Heart right ventricle (tissue), 16 donors: ENCODE results near the gene HMGCLL1. TPM values are rescaled to one million over a fixed set of nuclear protein-coding genes. Genes with fewer than 3 reads are reported as not detected.

Source experiments
- ATAC-seq, 8 donors: fragments of 200-7000 bp; cut with Tn5 transposase; one replicate each; pipeline ENCODE4 v1.9.1; 2020; ENCODE audit warnings: mild to moderate bottlenecking in 8 of 8, moderate library complexity in 8 of 8, moderate number of reproducible peaks in 1 of 8
- DNase-seq, 2 donors: peaks; one replicate each; pipeline ENCODE4 v3.0.0-alpha.2; 2020
- H3K27ac ChIP-seq, 10 donors: fragments of 200-600 bp; sonication (generic) in 2 of 10; one replicate each; pipeline versions ENCODE4 v1.5.0 to v1.8.0; 2020 to 2022; ENCODE audit warnings: mild to moderate bottlenecking in 3 of 10
- H3K27me3 ChIP-seq, 7 donors: fragments of 200-600 bp; one replicate each; pipeline ENCODE4 v1.8.0; 2021 to 2022; ENCODE audit warnings: mild to moderate bottlenecking in 2 of 7
- H3K36me3 ChIP-seq, 9 donors: fragments of 200-600 bp; sonication (generic) in 1 of 9; one replicate each; pipeline versions ENCODE4 v1.5.0 to v1.8.0; 2020 to 2022; ENCODE audit warnings: mild to moderate bottlenecking in 2 of 9
- H3K4me1 ChIP-seq, 9 donors: fragments of 200-600 bp; sonication (generic) in 1 of 9; one replicate each; pipeline versions ENCODE4 v1.5.0 to v1.8.0; 2020 to 2022; ENCODE audit warnings: mild to moderate bottlenecking in 4 of 9
- H3K4me3 ChIP-seq, 10 donors: fragments of 200-600 bp; sonication (generic) in 2 of 10; one replicate each; pipeline versions ENCODE4 v1.5.0 to v1.8.0; 2020 to 2022; ENCODE audit warnings: mild to moderate bottlenecking in 7 of 10, moderate library complexity in 2 of 10
- H3K9me3 ChIP-seq, 11 donors: fragments of 200-600 bp in 10 of 11; sonication (generic) in 2 of 11; one replicate each; pipeline versions ENCODE4 v1.5.0 to v1.8.0; 2013 to 2022; ENCODE audit warnings: mild to moderate bottlenecking in 2 of 11, control low read depth in 1 of 11, moderate library complexity in 1 of 11
- WGBS, 2 donors: extraction: QIAGEN DNeasy Blood & Tissue Kit; methylation state at CpG; one replicate each; pipeline ENCODE4 v1.1.7; 2013; ENCODE audit warnings: inconsistent platforms in 1 of 2; 5-methylcytosine and 5-hydroxymethylcytosine counted together
- intact Hi-C, 10 donors: fragments of 100-400 bp; cut with DNase I; formaldehyde crosslinking; loops; one replicate each; pipeline versions ENCODE4 v1.11.1 to v1.14.2; 2022
- polyA plus RNA-seq, 2 donors: library from polyadenylated mRNA; stranded (reverse); fragments of 200-250 nt; gene quantifications; one replicate each; pipeline ENCODE4 v1.2.3, GENCODE V29; 2013
- total RNA-seq, 10 donors: library from RNA; stranded (reverse); fragmentation: NEBNext Ultra II Directional in 3 of 10; extraction: Animal tissue kit (Norgen Biotek cat#: 25700) in 3 of 10; gene quantifications; one replicate each; pipeline versions ENCODE4 v1.2.1 to v1.2.4, GENCODE V29; 2021 to 2023
- TF ChIP-seq, protein P1 (sequence below), 9 donors: fragments of 200-600 bp; sonication (generic) in 2 of 9; IDR thresholded peaks; one replicate each; pipeline versions ENCODE4 v1.5.0 to v1.8.0; 2021 to 2022; ENCODE audit warnings: antibody characterized with exemption in 9 of 9, mild to moderate bottlenecking in 5 of 9, moderate library complexity in 1 of 9
- donor health status: Arrhythmogenic right ventricular cardiomyopathy.
- donor health status: ischemic (EF 13 %, LVEDD 7.1; RV severe dilation, severe dysfunction).
- donor health status: healthy with polysubstance abuse.
- donor health status: DM: no; HTN: yes; CAD: no.
- donor health status: DM: no; HTN: no; CAD: no.
- donor health status: ischemic (EF 25% LVEDD 6.9; RV normal size, moderate dysfunction).
- donor health status: ischemic (EF 25% LVEDD 5.7; RV mildly dilated, moderate dysfunction).
- donor health status: healthy.
- donor health status: DM: yes; HTN: yes; CAD: no.
- donor health status: Ischemic cardiomyopathy.
- donor health status: ischemic (EF 35%, LVEDD 5.7; RV mildly dilated, moderate dysfunction).
- donor health status: nonischemic (EF 11% LVEDD 7.7; RV severe dilation, severe dysfunction).
- donor health status: DM: yes; HTN: yes; CAD: no.
- donor health status: PGD.
- donor health status: ischemic (EF 29% LVEDD 5.4; RV normal size, mild dysfunction).
- donor health status: nonischemic (EF 23%, LVEDD 6.1; RV moderate dilation, normal function).

The HMGCLL1 gene
- total and polyA plus RNA-seq, 12 donors: 0.35 to 2.6 (median 1.1) TPM

DNA sequence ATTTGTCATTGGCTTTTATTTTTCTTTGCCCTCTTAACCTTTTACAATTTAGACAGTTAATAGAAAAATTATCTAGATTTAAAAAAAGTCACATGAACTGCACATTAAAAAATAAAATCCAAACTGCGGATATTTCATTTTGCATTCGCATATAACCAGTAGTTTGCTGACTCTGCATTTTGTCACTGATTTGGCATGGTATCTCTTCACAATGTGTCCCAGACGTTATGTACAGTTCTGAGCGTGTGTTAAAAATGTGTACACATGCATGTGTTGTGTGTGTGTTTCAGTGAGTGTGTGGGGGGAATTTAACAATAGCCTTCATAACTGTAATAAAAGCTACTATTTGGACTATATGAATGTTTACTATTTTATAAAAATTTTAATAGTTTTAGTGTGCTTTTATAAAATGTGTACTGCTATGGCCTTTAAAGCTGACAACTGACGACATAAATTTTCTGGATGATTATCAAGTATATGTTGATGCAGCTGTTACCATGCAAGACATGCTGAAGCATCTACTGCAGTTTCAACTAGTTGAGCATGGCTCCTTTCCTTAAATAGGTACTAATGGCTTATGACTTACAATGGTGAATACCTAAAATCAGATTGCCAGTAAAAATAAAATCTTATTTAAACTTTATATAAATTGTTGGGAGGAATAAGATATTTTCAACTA, 67.7 kb downstream of the HMGCLL1 start:
- TF ChIP-seq, protein P1, sequence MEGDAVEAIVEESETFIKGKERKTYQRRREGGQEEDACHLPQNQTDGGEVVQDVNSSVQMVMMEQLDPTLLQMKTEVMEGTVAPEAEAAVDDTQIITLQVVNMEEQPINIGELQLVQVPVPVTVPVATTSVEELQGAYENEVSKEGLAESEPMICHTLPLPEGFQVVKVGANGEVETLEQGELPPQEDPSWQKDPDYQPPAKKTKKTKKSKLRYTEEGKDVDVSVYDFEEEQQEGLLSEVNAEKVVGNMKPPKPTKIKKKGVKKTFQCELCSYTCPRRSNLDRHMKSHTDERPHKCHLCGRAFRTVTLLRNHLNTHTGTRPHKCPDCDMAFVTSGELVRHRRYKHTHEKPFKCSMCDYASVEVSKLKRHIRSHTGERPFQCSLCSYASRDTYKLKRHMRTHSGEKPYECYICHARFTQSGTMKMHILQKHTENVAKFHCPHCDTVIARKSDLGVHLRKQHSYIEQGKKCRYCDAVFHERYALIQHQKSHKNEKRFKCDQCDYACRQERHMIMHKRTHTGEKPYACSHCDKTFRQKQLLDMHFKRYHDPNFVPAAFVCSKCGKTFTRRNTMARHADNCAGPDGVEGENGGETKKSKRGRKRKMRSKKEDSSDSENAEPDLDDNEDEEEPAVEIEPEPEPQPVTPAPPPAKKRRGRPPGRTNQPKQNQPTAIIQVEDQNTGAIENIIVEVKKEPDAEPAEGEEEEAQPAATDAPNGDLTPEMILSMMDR (IDR thresholded peaks at IDR 0.05): no peak
- H3K27me3 ChIP-seq: no peaks in the 10 kb centered on the region
- intact Hi-C loops: no loop called here
- no peak overlapping the region for H3K27ac ChIP-seq
- peaks cover 0 to 2% (median 0%) of the 10 kb centered on the region in 11 donors for H3K9me3 ChIP-seq
- H3K36me3 ChIP-seq: no peaks in the 10 kb centered on the region
- no peak for ATAC-seq
- 83 to 86% methylated on average over 5 of the region's 5 CpGs for WGBS, 2 donors
- no peak overlapping the region for H3K4me3 ChIP-seq
- no peaks in the 10 kb centered on the region for H3K4me1 ChIP-seq
- DNase-seq: no peak

DNA sequence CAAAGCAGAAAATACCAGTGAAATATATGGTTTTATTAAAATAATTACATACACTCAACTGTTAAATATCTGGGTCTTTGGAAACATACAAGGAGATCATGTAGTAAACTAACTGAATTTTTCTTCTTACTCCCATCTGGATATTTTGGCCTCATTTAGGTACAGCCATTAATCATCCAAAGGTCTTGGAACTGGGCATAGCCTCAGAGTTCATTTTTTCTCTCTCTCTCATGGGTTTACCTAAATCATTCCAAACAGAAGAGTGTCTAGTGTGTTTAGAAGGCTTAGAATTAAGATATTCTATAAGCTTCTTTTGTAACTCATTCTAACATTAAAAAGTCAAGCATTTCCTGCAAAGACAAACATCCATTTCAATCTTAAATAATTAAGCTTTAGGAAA, 79.4 kb downstream of the HMGCLL1 start:
- Histone ChIP-seq H3K36me3 (no peaks in the 10 kb centered on the region), H3K27ac (no peak overlapping the region), H3K9me3 (no peaks in the 10 kb centered on the region), H3K4me1 (no peaks in the 10 kb centered on the region), H3K27me3 (no peaks in the 10 kb centered on the region), H3K4me3 (no peak overlapping the region)
- TF ChIP-seq, protein P1 (IDR thresholded peaks at IDR 0.05): no peak
- no peak for ATAC-seq
- intact Hi-C loops: no loop called here
- no peak for DNase-seq

DNA sequence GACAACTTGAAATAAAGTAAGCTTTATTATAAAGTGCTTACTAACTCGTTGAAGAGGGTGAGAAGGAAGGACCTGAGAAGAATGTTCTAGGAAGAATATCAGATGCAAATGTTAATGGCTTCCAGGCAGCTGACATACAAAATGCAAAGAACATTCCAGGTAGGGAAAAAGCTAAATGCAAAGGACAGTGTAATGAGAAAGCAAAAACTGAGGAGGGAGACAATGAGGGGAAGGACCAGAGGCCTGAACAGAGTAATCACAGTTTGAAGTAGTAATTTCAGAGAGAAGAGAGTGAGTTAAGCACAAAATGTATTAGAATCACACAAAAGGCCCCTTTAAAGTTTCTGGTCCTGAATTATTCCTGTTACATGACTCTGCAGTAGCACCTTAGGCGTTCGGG, 81.3 kb downstream of the HMGCLL1 start:
- no peak for DNase-seq
- no peak for ATAC-seq
- intact Hi-C loops: no loop called here
- H3K9me3 ChIP-seq: no peaks in the 10 kb centered on the region
- no peaks in the 10 kb centered on the region for H3K36me3 ChIP-seq
- WGBS, 2 donors: 81 to 85% methylated on average over 3 of the region's 3 CpGs
- no peaks in the 10 kb centered on the region for H3K27me3 ChIP-seq
- H3K4me1 ChIP-seq: no peaks in the 10 kb centered on the region
- H3K4me3 ChIP-seq: no peak overlapping the region
- H3K27ac ChIP-seq: no peak overlapping the region
- TF ChIP-seq, protein P1 (IDR thresholded peaks at IDR 0.05): no peak

DNA sequence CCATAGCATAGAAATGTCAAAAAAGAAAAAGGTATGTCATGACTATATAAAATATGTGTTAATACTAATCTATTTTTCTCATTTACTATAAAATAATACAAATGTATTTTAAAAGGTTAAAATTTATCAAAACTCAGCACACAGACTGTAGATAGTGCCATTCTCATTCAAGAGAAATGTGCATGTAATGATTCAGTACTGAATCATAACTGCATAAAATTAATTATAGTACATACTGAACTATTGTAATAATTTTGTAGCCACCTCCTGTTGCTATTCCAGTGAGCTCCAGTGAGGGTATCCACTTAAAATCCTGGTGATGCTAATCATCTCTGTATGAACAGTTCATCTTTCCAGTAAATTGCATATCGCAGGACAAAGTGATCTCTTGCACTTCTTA, 82.8 kb downstream of the HMGCLL1 start:
- H3K27me3 ChIP-seq: no peaks in the 10 kb centered on the region
- DNase-seq (no peak), ATAC-seq (no peak)
- H3K4me3 ChIP-seq: no peak overlapping the region
- TF ChIP-seq, protein P1 (IDR thresholded peaks at IDR 0.05): no peak
- 90 to 94% methylated on average over 1 of the region's 1 CpG for WGBS, 2 donors
- no peaks in the 10 kb centered on the region for H3K9me3 ChIP-seq
- H3K27ac ChIP-seq: no peak overlapping the region
- H3K4me1 ChIP-seq: no peaks in the 10 kb centered on the region
- H3K36me3 ChIP-seq: no peaks in the 10 kb centered on the region
- intact Hi-C loops: no loop called here
